GM19023 (cell line): ENCODE data around the gene RARG.
"Not testable (repeated sequence)": the region's sequence is repeated elsewhere in the genome, so short reads cannot be mapped to it uniquely, and the experiment has no call there.

Experiments used
- ATAC-seq: cut with Tn5 transposase; IDR thresholded peaks from one replicate; pipeline ENCODE4 v1.9.1; 2021; ENCODE audit warnings: mild to moderate bottlenecking, moderate library complexity; ENCODE audit not compliant: unreplicated experiment

Gene RARG

DNA sequence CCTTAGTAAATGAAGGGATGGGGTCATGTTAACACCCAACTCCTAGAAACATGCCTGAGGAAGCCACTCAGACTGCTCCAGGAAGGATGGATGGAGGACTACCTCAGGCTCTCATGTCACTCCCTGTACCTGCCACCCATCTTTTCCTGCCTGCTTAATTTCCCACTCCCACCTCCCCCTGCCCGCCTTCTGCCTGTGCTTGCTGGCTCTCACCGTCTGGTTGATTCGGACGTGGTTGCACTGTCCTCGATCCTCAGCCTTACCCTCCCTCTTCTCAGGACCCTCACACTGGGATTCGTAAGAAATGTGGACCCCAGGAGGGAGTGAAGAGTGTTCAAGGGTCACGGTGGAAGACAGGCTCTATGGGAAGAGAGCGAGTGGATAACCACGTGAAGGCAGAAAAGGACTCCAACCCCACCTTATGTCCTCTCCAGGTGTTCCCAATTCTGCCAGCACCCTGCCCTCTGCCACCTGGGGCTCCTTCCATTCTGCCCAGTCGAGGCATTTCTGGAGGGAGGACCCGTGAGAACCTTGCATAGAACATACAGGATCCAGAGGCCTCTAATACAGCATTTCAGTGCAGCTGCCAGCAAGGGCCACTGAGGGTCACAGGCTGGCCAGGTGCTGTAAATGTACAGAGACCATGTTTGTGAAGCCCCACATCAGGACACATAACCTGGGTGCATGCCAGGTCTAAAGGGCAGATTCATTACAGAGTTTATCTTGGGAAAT, 37.9 kb downstream of the RARG start:
- ATAC-seq: no peak

DNA sequence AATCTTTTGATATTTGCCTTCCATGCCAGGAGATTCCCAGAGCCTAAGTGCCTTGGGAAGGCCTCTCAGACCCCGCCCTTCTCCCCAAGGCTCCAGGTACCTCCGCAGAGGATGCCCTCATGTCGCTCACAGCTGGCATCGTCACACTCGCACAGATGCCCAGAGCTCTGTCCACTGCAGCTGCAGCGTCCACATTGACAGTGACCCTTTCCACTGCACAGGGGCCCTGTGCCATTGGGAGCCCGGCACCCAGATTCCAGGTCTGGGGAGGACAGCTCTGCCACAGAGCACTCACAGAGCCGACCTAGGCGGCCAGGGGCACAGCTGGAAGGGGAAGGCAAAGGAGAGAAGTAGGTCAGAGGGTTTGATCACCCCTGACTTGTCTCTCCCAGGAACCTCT, 39.0 kb downstream of the RARG start:
- no peak for ATAC-seq

DNA sequence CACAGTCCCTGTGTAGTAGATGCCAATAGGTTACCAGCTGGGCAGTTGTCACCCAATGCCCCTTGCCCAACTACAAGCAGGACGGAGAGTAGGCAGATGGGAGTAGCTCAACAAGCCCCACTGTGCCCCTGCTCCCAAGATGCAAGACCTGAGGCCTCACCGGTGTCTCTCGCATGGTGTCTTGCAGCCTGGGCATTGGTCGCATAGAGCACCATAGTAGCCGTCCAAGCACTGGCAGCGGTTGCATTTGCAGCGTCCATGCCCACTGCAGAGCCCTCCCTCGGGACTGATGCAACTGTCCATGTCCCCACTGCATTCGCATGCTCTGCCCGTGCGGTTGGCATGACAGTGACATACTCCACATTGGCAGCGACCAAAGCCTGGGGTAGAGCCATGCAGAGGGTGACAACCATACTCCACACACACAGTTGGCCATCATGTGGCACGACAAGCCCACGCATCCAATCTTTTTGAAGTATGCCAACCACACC, 39.4 kb downstream of the RARG start:
- ATAC-seq: no peak

DNA sequence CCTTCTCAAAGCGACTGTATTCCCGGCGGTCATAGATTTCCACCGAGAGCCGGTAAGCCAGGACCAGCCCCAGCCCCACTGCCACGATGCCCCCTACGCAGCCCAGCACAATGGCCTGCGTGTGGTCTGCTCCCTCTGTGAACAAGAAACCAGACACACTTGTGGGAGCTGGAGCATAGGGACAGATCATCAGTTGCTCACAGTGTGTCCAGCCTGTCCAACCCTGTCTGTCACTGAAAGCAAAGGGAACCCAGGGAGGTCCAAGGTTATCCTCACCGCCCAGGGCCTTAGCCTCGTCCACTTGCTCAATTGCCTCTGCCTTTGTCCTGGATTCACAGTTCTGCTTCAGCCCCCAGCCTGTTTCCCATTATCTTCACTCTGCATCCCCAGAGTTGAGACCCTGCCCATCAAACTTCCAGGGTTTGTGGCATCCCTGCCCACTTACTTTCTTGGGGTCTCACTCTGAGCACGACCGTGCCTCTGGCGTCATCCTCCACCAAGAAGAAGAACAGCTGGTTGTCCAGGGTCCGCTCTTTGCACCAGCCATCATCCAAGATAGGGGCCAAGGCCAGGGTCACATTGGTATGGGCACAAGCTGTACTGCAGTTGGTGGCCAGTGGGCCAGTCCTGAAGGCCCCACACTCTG, 40.0 kb downstream of the RARG start:
- no peak for ATAC-seq

DNA sequence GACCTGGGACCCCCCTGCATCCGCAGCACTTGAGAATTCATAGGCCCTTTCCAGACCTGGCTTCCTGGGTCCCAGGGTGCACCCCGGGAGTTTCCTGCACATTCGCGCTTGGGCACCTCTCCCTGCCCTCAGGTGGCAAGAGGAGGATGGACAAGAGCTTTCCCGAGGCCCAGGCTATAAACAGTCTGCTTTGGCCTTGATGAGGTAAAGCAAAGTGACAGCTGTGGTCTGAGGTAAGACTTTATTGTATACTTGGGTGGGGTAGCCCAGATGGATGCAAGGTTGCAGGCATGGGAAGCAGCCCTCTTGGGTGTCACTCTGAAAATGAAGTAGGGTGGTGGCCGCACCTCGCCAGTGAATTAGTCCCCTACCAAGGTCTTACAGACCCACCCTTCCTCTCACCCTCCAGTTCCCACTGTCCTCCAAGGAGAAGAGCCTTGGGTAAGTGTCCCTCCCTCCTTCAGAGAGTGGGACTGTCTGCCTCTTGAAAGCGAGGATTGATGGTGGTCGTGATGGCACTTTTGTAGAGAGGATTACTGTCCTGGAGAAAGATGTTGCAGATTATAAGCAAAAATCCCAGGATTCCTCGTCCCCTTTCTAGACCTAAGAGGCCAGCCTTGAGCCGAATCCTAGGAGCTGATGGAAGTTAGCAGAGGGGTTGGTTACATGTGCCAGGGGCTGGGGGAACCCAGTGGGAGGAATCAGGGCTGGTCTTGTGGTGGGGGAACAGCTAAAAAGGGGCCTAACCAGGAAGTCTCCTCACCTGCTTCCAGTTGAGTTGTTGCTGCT, 40.7 kb downstream of the RARG start:
- ATAC-seq: no peak

DNA sequence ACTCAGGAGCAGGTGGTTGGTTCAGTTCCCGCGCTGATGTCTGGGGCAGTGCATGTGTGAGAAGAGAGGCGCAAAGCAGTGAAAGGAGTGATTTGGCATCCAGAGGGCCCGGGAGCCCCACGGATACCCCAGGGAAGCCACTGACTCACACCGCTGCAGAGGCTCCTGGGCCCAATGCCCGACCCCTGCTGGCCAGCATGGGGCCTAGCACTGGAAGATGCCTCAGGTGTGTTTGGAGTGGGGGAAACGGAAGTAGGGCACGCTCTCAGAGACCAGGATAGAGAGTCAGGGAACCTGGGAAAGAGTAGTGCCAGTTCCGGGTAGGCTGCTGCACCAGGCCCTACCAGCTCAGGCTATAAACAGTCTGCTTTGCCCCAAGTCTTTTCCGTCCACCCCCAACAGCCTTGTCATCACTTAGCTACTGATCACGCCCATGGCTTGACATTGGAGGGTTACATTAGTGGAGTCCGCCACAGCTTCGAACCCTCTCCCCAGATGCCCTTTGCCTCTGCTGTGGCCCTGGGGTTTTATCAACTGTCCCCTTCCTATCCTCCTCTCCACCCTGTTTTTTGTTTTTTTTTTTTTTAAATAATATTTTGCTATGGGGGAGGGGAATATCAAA, 41.8 kb downstream of the RARG start:
- no peak for ATAC-seq

DNA sequence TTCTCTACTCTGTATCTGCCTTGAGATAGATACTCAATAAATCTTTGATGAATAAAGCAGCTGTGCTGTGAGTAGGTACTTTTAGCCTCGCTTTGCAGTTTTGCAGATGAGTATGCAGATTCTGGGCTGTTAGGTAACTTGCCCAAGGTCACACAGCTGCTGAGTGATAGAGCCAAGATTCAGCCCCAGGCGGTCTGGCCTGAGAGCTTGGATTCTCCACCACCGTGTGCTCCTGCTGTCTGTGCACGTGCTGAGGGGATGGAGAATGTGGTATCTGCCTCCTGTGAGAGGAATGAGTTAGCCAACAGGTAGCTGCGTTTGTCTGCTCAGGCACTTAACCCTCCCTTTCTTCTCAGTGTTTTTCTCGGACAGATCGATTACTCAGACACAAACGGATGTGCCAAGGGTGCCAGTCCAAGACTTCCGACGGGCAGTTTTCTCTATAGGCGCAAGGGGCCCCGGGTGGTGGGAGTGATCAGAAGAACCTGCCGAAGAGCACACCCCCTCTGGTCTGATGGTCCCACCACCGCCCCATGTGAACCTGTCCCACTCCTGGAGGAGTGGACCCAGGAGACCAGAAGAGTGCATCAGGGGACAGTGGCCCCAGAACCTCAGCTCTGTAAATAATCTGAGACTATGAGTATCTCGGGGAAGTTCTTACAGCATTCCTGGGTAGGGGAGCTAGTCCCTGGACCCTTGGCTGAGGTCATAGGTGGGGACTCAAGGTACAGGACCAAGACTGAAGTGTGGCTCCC, 44.7 kb downstream of the RARG start:
- no peak for ATAC-seq

DNA sequence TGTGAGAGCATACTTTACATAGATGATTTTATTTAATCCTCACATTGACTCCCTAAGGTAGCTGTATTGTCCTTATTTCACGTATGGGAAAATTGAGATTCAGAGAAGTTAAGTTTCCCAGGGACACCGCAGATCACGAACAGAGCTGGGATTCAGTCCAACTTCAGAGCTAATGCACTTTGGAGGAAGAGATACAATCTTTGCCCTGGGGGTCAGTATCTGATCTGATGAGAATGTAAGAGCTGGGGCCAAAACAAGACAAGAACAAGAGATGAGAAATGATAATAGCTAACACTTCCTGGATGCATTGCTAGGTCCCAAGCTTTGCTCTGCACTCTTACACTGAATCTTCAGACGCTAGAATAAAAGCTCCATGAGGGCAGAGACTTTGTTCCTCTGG, 45.3 kb downstream of the RARG start:
- no peak for ATAC-seq

DNA sequence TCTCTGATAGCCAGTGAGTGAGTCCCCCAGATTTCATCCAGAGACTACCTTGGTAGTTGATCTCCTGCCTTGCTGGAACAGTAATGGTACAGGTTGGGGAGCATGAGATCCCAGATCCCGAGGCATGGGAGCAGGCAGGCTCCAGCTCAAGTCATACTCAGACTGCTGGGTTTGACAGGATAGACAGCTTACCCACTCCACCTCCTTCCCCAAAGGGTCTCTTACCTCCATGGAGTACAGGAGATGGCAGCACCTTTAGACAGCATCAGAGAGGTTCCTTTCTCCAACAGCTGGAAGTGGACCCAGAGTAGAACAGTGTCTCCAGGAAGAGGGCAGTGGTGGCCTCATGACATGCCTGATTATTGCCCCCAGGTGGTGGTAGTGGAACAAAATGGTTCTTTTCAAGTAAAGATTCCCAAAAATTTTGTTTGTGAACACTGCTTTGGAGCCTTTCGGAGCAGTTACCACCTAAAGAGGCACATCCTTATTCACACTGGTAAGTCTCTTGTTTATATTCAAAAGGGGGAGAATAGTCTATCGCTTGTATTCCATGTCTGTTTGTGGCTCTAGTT, 46.3 kb downstream of the RARG start:
- ATAC-seq: no peak

DNA sequence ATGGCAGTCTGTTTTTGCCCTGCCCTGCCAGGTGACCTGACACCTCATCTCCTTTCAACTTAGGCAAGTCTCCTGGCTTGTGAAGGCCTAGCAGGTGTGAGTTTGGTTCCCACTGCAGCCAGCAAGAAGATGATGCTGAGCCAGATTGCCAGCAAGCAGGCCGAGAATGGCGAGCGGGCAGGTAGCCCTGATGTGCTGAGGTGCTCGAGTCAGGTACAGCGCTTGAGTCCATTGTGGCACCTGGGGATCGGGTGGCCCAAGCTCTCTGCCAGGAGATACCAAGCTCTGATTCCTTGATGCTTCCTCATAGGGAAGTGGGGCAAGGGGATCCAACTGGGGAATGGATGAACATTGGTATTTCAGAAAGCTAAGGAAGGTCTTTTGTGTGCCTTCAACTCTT, 47.2 kb downstream of the RARG start:
- ATAC-seq: no peak

DNA sequence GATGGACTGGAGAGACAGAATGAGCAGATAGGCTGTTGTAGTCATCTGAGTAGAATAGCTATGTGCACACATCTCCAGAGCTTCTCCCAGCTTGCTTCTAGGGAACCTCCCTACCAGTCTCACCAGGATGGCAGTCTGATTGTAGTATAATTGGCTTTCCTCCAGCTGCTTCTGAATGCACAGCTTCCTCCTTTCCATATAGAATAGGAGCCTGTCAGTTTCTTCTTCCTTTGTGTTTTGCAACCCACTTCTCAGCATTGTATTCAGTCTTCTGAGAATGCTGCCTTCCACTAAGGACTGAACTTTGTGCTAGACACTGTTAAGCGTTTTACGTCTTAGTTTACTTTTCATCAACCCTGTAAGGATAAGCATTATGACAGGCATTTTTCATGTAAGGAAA, 49.1 kb downstream of the RARG start:
- ATAC-seq: no peak

DNA sequence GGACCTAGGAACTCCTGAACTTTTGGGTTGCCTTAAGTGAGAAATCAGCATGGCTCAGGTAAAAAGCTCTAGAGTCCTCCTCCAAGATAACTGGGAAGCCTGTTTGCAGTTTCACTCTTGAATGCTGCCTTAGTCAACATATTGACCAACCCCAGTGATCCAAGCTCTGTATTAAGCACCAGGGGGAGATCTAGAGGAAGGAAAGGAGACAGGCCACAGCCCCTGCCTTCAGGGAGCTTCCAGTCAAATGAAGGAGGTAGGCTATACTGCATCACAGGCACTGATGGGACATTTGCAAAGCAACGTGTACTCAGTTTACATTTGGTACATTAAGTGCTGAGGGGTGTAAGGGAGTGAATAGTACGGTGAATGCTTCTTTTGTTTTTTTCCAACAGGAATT, 50.1 kb downstream of the RARG start:
- ATAC-seq: no peak

DNA sequence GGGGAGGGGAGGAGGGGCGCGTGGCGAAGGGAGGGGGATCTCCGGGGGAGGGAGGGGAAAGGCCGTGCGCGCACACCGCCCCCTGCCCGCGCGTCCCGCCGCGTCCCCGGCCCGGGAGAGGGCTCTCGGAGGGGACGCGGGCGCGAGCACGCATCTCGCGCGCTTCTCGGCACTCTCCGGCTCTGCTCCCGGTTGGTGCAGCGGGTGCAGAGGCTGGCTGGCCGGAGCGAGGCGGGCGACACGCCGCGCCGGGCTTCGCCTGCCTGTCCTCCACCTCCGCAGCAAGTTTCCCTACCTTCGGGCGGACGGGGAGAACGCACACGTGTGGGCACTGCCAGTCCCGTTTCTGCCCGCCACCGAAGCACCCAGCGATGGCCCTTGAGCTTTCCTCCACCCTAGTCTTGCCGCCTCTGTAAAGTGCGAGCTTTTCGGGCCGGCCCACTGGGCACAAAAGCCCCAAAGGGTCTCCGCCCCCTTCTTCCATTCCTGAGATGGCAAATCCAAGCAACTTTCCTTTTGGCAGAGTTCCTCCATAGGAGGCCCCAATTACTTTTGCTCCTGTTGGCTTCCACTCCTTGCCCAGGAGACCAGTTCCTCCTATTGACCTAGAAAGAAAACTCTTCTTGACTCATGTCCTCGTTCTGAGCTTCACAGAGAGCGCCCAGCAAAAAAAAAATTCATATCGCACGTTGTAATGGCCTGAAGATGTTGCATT, 50.9 kb downstream of the RARG start:
- peak; percentile 48 for ATAC-seq

DNA sequence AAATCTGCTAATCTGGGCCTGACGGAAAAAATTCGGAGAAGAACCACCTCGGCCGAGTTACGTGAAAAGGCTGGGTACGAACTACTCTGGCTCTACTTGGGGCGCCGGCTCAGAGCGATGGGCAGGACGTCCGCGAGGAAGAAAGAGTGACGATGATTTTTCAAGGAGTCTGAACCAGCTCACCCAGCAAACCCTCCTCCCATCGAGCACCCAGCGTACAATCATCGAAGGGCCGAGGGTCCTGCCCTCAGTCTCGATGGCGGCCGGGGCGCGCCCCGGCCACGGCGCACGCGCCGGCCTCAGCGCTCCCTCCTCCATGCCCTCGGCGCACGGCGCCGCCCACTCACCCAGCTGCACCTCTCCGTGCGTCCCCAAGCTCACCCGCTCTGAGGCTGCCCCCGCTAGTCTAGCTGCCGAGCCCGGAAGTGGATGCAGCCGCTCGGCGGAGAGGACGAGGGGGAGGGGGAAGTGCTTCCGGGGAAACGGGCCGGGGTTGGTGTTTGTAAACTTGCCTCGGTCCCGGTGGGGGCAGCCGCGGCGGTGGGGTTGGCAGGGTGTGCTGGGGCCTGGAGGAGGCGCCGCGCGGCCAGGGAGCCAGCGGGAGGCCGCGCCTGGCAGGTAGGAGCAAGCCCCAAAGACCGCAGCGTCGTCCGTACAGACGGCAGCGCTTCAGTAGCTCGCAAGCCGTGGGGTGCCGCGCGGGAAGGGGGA, 51.6 kb downstream of the RARG start, which contains the start of the genes CSAD and ZNF740:
Gene CSAD, minus strand, starts transcription at position 706 of the 711 bp plus-strand sequence. CDS start 7,455 bp downstream, outside the sequence.
Gene ZNF740, plus strand, starts transcription at position 503 of the 711 bp plus-strand sequence. CDS start 1,262 bp downstream, outside the sequence.
- peak; percentile 97 for ATAC-seq

DNA sequence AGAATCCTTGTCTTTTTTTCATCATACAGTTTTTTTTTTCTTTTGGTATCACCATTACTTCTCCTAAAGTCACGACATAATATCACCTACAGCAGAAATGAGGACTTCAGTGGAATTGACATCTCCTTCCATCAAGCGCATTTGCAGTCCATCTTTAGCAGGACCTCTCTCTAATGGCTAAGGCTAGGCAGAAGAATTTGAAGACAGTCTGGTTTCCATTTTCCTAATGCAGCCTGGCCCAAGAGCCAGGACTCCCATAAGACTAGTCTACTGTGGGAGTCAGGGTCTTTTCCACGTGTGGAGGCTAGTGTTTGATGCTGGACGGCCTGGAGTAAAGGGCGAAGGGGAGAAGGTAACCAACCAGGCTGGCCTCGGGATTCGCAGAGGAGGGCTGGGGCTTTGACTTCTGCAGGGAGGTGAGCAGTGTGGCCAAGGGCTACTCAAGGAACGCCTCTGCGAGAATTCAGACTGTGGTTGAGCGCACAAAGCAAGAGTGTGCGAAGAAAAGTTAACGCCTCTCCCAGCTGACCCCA, 52.3 kb downstream of the RARG start:
- peak; percentile 9 for ATAC-seq

DNA sequence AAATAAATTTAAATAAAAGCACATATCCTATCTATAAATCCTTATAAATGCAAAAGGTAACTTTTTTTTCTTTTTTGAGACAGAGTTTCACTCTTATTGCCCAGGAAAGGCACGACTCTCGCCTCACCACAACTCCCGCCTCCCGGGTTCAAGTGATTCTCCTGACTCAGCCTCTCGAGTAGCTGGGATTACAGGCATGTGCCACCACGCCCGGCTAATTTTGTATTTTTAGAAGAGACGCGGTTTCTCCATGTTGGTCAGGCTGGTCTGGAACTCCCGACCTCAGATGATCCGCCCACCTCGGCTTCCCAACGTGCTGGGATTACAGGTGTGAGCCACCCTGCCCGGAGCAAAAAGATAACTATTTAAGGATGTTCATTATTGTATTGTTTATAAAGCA, 53.2 kb downstream of the RARG start:
- ATAC-seq: not testable (repeated sequence)

DNA sequence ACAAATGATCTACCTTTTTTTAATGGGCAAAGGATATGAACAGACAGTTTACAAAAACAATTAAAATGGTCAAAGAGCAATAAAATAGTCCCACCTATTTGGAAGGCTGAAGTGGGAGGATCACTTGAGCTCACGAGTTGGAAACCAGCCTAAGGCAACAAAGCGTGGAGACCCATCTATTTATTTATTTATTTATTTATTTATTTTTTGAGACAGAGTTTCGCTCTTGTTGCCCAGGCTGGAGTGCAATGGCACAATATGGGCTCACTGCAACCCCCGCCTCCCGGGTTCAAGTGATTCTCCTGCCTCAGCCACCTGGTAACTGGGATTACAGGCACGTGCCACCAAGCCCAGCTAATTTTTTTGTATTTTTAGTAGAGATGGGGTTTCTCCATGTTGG, 54.6 kb downstream of the RARG start:
- ATAC-seq: not testable (repeated sequence)

DNA sequence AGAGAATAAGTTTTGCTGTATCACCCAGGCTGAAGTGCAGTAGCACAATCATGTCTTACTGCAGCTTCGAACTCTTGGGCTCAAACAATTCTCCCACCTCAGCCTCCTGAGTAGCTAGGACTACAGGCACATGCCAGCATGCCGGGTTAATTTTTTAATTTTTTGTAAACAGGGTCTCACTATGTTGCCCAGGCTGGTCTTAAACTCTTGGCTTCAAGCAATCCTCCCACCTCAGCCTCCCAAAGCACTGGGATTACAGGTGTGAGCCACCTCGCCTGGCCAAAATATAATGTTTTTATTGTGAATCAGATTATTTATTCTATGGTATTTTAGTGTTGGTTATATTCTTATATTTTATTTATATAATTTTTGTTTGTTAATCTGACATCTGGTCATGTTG, 55.3 kb downstream of the RARG start:
- ATAC-seq: no peak
